Measurements from ENCODE around the gene CCNY. TPM values are rescaled to one million over a fixed set of nuclear protein-coding genes. Genes with fewer than 3 reads are reported as not detected.

CCNY gene
- total RNA-seq, 1 experiment from 2014 or later: 51.9 TPM

GRCh38 chr10:35585903-35586535, 249.7 kb downstream of the CCNY start:
- H3K27ac ChIP-seq (ENCODE audit: low read length): no peak overlapping the region
- TF ChIP-seq SIN3A (IDR thresholded peaks at IDR 0.05; ENCODE audit: borderline replicate concordance, insufficient read depth, low read depth, low read length) (no peak), TCF7L2 (IDR thresholded peaks at IDR 0.05; ENCODE audit: low read depth, low read length) (no peak), POLR2AphosphoS5 (IDR thresholded peaks at IDR 0.05; ENCODE audit: low read depth, low read length) (no peak)
- TF ChIP-seq, protein P1, sequence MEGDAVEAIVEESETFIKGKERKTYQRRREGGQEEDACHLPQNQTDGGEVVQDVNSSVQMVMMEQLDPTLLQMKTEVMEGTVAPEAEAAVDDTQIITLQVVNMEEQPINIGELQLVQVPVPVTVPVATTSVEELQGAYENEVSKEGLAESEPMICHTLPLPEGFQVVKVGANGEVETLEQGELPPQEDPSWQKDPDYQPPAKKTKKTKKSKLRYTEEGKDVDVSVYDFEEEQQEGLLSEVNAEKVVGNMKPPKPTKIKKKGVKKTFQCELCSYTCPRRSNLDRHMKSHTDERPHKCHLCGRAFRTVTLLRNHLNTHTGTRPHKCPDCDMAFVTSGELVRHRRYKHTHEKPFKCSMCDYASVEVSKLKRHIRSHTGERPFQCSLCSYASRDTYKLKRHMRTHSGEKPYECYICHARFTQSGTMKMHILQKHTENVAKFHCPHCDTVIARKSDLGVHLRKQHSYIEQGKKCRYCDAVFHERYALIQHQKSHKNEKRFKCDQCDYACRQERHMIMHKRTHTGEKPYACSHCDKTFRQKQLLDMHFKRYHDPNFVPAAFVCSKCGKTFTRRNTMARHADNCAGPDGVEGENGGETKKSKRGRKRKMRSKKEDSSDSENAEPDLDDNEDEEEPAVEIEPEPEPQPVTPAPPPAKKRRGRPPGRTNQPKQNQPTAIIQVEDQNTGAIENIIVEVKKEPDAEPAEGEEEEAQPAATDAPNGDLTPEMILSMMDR (IDR thresholded peaks at IDR 0.05): no peak
- TF ChIP-seq, protein P2, sequence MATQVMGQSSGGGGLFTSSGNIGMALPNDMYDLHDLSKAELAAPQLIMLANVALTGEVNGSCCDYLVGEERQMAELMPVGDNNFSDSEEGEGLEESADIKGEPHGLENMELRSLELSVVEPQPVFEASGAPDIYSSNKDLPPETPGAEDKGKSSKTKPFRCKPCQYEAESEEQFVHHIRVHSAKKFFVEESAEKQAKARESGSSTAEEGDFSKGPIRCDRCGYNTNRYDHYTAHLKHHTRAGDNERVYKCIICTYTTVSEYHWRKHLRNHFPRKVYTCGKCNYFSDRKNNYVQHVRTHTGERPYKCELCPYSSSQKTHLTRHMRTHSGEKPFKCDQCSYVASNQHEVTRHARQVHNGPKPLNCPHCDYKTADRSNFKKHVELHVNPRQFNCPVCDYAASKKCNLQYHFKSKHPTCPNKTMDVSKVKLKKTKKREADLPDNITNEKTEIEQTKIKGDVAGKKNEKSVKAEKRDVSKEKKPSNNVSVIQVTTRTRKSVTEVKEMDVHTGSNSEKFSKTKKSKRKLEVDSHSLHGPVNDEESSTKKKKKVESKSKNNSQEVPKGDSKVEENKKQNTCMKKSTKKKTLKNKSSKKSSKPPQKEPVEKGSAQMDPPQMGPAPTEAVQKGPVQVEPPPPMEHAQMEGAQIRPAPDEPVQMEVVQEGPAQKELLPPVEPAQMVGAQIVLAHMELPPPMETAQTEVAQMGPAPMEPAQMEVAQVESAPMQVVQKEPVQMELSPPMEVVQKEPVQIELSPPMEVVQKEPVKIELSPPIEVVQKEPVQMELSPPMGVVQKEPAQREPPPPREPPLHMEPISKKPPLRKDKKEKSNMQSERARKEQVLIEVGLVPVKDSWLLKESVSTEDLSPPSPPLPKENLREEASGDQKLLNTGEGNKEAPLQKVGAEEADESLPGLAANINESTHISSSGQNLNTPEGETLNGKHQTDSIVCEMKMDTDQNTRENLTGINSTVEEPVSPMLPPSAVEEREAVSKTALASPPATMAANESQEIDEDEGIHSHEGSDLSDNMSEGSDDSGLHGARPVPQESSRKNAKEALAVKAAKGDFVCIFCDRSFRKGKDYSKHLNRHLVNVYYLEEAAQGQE (IDR thresholded peaks at IDR 0.05; ENCODE audit: insufficient read depth in 1 of 2, low read depth in 2 of 2, low read length in 1 of 2): no peak
- no peaks in the 10 kb centered on the region for H3K9me3 ChIP-seq (ENCODE audit: control insufficient read depth, insufficient read depth, low read depth, low read length)
- no peak overlapping the region for H3K4me3 ChIP-seq (ENCODE audit: low read depth in 2 of 2, low read length in 2 of 2)
- in situ Hi-C loops (cut with HindIII; ENCODE audit: low pct_unique_long_range_greater_than_20kb, low sequenced_read_pairs) (no loop called here), intact Hi-C loops (cut with micrococcal nuclease; ENCODE audit: unreplicated experiment) (no loop called here)
- CTCF ChIA-PET: no interaction called here
- no peaks in the 10 kb centered on the region; the same call in 1 of the 2 replicates for H3K27me3 ChIP-seq (ENCODE audit: control insufficient read depth, insufficient read depth, low read length)
- POLR2A ChIA-PET: no interaction called here
- ATAC-seq (no peak), DNase-seq (ENCODE audit: low read depth, low spot score) (no peak)
- no peaks in the 10 kb centered on the region for H3K4me1 ChIP-seq (ENCODE audit: control insufficient read depth, insufficient read depth, low read length)
- no TSS peak for BruUV-seq (replicated peaks)
- no peaks in the 10 kb centered on the region for H3K36me3 ChIP-seq (ENCODE audit: control insufficient read depth, insufficient read depth, low read length)

DNA sequence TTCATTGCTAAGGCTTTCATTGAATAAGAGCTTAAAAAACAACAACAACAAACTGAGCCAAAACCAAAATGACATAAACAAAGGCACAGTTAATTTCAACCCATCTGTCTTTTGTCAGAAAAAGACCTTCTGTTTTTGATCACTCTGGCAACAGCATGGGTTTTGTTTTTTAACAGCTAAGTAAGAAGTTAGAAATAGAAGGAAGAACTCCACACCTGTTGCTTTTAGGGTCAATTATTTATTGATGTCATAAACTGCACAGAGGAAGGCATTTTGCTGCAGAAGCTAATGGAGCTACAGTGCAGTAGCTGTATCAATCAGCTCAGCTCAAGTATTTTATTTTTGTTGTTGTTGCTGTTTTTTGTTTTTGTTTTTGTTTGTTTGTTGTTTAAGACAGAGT, 252.5 kb downstream of the CCNY start:
- Histone ChIP-seq H3K4me3 (ENCODE audit: low read depth in 2 of 2, low read length in 2 of 2) (no peak overlapping the region), H3K4me1 (ENCODE audit: control insufficient read depth, insufficient read depth, low read length) (no peaks in the 10 kb centered on the region), H3K9me3 (ENCODE audit: control insufficient read depth, insufficient read depth, low read depth, low read length) (no peaks in the 10 kb centered on the region), H3K27ac (ENCODE audit: low read length) (no peak overlapping the region), H3K27me3 (ENCODE audit: control insufficient read depth, insufficient read depth, low read length) (no peaks in the 10 kb centered on the region; the same call in 1 of the 2 replicates), H3K36me3 (ENCODE audit: control insufficient read depth, insufficient read depth, low read length) (no peaks in the 10 kb centered on the region)
- ATAC-seq: no peak
- intact Hi-C loops (cut with micrococcal nuclease; ENCODE audit: unreplicated experiment): no loop called here
- ChIA-PET CTCF (no interaction called here), POLR2A (no interaction called here)
- in situ Hi-C loops (cut with HindIII; ENCODE audit: low pct_unique_long_range_greater_than_20kb, low sequenced_read_pairs): no loop called here
- TF ChIP-seq, protein P2 (IDR thresholded peaks at IDR 0.05; ENCODE audit: insufficient read depth in 1 of 2, low read depth in 2 of 2, low read length in 1 of 2): no peak
- TF ChIP-seq POLR2AphosphoS5 (IDR thresholded peaks at IDR 0.05; ENCODE audit: low read depth, low read length) (no peak), TCF7L2 (IDR thresholded peaks at IDR 0.05; ENCODE audit: low read depth, low read length) (no peak), SIN3A (IDR thresholded peaks at IDR 0.05; ENCODE audit: borderline replicate concordance, insufficient read depth, low read depth, low read length) (no peak)
- TF ChIP-seq, protein P1 (IDR thresholded peaks at IDR 0.05): no peak
- no TSS peak for BruUV-seq (replicated peaks)
- no peak for DNase-seq (ENCODE audit: low read depth, low spot score)

Data from Panc1 (cell line).